Kidney (tissue), 14 donors: ENCODE results near the gene MOB3A. TPM values are rescaled to one million over a fixed set of nuclear protein-coding genes. Genes with fewer than 3 reads are reported as not detected.

Experiments used
- DNase-seq, 5 donors: peaks; one replicate each; pipeline ENCODE4 v3.0.0-alpha.2; 2013 to 2020
- FAIRE-seq: peaks from 2 replicates; lab custom pipeline; 2012; peaks lifted over from hg19 to GRCh38; lab: Jason Lieb, UNC
- H3K27ac ChIP-seq, 2 donors: one replicate each; pipeline ENCODE4 v1.7.0; 2013; ENCODE audit warnings: low read depth in 2 of 2, low read length in 2 of 2, inconsistent platforms in 1 of 2
- H3K27me3 ChIP-seq: one replicate; pipeline ENCODE4 v1.7.1; 2013; ENCODE audit warnings: low read length, inconsistent platforms; ENCODE audit not compliant: control insufficient read depth, insufficient read depth
- H3K36me3 ChIP-seq, 3 donors: one replicate each; pipeline versions ENCODE4 v1.7.0 to v1.7.1; 2013; ENCODE audit warnings: low read length in 3 of 3, control low read depth in 1 of 3, inconsistent platforms in 1 of 3; ENCODE audit not compliant: insufficient read depth in 3 of 3, control insufficient read depth in 2 of 3
- H3K4me1 ChIP-seq, 3 donors: one replicate each; pipeline versions ENCODE4 v1.7.0 to v1.7.1; 2013; ENCODE audit warnings: low read length in 3 of 3, inconsistent platforms in 1 of 3, low read depth in 1 of 3; ENCODE audit not compliant: control insufficient read depth in 2 of 3, insufficient read depth in 2 of 3
- H3K4me3 ChIP-seq, 3 donors: one replicate each; pipeline versions ENCODE4 v1.7.0 to v1.8.1; 2013; ENCODE audit warnings: low read length in 3 of 3, control low read depth in 1 of 3, inconsistent platforms in 1 of 3
- H3K9ac ChIP-seq, 3 donors: one replicate each; pipeline versions ENCODE4 v1.7.0 to v1.7.1; 2013; ENCODE audit warnings: low read length in 3 of 3, control low read depth in 1 of 3, inconsistent platforms in 1 of 3
- H3K9me3 ChIP-seq, 3 donors: one replicate each; pipeline versions ENCODE4 v1.7.0 to v1.7.1; 2013; ENCODE audit warnings: low read length in 3 of 3, control low read depth in 1 of 3, inconsistent platforms in 1 of 3; ENCODE audit not compliant: control insufficient read depth in 2 of 3, insufficient read depth in 1 of 3
- intact Hi-C: fragments of 100-400 bp; cut with DNase I; formaldehyde crosslinking; loops from one replicate; pipeline ENCODE4 v1.11.1; 2022
- polyA plus RNA-seq: library from polyadenylated mRNA; stranded (reverse); fragments of 350-450 nt; fragmentation: Illumina TruSeq; extraction: RNeasy Lipid Tissue Mini Kit (QIAGEN cat#74804); gene quantifications from one replicate; pipeline ENCODE4 v1.2.3, GENCODE V29; 2014; ENCODE audit warnings: low read depth, low replicate concordance; ENCODE audit not compliant: insufficient read depth
- total RNA-seq: library from RNA; stranded (reverse); fragmentation: NEBNext Ultra II Directional; extraction: Animal tissue kit (Norgen Biotek cat#: 25700); gene quantifications from one replicate; pipeline ENCODE4 v1.2.1, GENCODE V29; 2021
- TF ChIP-seq, protein P1 (sequence below): IDR thresholded peaks from 3 replicates; pipeline ENCODE4 v1.5.1; 2012; ENCODE audit warnings: mild to moderate bottlenecking, moderate library complexity, borderline replicate concordance; ENCODE audit not compliant: insufficient read depth; ENCODE audit errors: extremely low read depth
- donor health status: control.
- donor health status: control.
- donor health status: control.
- donor health status: control.
- donor health status: control.
- donor health status: DM: yes; HTN: yes; CAD: no.
- donor health status: Normal renal cell carcinoma (clear cell type).

Gene MOB3A
- total and polyA plus RNA-seq, 2 donors from 2014 or later = 16.9 to 59.7 TPM

DNA sequence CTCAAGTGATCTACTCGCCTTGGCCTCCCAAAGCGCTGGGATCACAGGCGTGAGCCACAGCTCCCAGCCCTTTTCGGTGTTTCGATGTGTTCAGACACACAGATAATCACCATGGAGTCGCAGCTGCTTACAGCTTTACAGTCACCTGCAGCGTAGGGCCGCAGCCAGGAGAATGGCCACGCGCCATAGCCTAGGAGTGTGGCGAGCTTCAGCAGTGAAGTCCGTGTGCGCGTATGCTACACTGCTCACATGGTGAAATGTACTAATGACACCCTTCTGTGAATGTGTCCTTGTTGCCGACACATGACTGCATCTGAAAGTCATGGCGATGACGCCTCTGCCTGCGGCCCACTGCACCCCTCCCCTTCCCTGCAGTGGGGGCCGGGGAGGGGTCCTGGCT is 31.6 kb upstream of the MOB3A start:
- Histone ChIP-seq H3K27ac (no peak overlapping the region), H3K4me3 (no peak overlapping the region), H3K27me3 (no peaks in the 10 kb centered on the region), H3K9ac (no peak overlapping the region), H3K9me3 (no peaks in the 10 kb centered on the region), H3K4me1 (no peaks in the 10 kb centered on the region), H3K36me3 (peaks cover 2 to 41% (median 31%) of the 10 kb centered on the region in 3 donors)
- TF ChIP-seq, protein P1, sequence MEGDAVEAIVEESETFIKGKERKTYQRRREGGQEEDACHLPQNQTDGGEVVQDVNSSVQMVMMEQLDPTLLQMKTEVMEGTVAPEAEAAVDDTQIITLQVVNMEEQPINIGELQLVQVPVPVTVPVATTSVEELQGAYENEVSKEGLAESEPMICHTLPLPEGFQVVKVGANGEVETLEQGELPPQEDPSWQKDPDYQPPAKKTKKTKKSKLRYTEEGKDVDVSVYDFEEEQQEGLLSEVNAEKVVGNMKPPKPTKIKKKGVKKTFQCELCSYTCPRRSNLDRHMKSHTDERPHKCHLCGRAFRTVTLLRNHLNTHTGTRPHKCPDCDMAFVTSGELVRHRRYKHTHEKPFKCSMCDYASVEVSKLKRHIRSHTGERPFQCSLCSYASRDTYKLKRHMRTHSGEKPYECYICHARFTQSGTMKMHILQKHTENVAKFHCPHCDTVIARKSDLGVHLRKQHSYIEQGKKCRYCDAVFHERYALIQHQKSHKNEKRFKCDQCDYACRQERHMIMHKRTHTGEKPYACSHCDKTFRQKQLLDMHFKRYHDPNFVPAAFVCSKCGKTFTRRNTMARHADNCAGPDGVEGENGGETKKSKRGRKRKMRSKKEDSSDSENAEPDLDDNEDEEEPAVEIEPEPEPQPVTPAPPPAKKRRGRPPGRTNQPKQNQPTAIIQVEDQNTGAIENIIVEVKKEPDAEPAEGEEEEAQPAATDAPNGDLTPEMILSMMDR = no peak
- intact Hi-C loops = no loop called here
- FAIRE-seq = no peak
- no peak for DNase-seq

DNA sequence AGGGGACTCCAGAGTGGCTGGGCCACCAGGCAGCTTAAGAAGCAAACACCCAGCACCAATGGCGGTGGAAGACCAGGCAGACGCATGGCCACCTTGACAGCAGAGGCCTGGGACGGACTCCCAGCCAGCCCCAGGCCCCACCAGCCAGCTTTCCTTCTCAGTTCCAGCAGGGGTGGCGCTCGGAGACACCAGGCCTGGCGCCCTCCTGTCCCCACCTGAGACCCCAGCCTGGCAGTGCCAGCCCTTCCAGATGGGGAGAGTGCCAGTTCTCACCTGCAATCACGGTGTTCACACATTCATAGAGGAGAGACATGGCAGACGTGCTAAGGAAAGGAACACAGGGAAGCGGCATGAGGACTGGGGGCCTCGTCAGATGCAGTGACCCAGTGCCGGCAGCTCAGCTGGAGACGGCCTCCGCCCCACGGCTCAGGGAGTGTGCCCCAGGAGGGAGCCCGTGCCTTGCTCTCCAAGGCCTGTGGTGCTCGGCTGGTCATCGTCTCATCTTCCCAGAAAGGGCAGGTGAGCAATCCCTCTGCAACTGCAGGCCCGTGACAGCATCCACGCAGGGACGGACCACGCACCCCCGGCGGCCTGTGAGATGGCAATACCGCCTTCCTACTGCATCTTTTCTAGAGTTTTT is 30.9 kb upstream of the MOB3A start:
- Histone ChIP-seq H3K4me3 (no peak overlapping the region), H3K4me1 (no peaks in the 10 kb centered on the region), H3K27me3 (no peaks in the 10 kb centered on the region), H3K36me3 (peaks cover 2 to 41% (median 28%) of the 10 kb centered on the region in 3 donors), H3K27ac (no peak overlapping the region), H3K9me3 (no peaks in the 10 kb centered on the region), H3K9ac (no peak overlapping the region)
- intact Hi-C loops = no loop called here
- DNase-seq = peak in 1 of 5 donors; percentile 66
- TF ChIP-seq, protein P1 = no peak
- FAIRE-seq = no peak

DNA sequence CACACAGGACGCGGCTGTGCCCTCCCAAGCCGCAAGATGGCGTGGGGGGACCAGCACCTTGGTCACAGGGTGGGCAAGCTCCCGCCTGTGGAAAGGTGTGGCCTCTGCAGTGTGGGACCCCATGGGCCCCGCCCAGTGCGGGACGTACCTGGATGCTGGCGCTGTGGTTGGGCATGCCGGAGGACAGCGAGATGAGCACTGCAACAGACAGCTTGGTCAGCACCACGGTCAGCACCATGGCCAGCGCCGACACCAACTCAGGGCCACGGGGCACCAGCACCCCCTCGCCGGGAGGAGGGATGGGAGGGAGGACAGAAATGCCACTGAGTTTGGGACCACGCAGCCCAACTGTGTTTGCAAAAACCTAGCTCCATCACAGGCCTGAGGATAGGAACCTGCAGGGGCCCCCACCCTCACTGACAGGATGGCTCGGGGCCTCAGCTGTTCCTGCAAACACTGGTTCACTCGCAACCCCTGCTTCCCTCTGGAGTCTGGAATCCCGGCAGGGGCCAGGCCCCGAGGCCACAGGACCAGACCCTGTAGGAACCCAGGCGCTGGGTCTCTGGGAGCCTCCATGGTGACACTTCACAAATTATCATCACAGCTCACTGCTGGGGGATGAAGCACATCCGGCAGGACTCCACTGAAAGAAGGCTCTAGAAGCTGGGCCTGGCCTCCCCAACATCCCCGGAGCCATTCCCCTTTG is 27.7 kb upstream of the MOB3A start:
- Histone ChIP-seq H3K36me3 (peaks cover 2 to 40% (median 25%) of the 10 kb centered on the region in 3 donors), H3K27ac (no peak overlapping the region), H3K4me1 (no peaks in the 10 kb centered on the region), H3K4me3 (no peak overlapping the region), H3K9me3 (no peaks in the 10 kb centered on the region), H3K27me3 (no peaks in the 10 kb centered on the region), H3K9ac (no peak overlapping the region)
- FAIRE-seq (no peak), DNase-seq (peak in 4 of 5 donors; percentile 34 to 55 (median 42))
- TF ChIP-seq, protein P1 = no peak
- intact Hi-C loops = no loop called here
